HG02759 (cell line): ENCODE data around the gene NCLN.
"Not testable (repeated sequence)": the region's sequence is repeated elsewhere in the genome, so short reads cannot be mapped to it uniquely, and the experiment has no call there.

ENCODE experiments used
- ATAC-seq: cut with Tn5 transposase; IDR thresholded peaks from one replicate; pipeline ENCODE4 v1.9.1; 2021; ENCODE audit warnings: mild to moderate bottlenecking, moderate library complexity; ENCODE audit not compliant: unreplicated experiment

The NCLN gene

GRCh38 chr19:3196064-3196932, 10.6 kb downstream of the NCLN start:
- no peak for ATAC-seq

GRCh38 chr19:3196933-3197205, 11.1 kb downstream of the NCLN start:
- ATAC-seq = no peak

GRCh38 chr19:3198901-3199700, 13.4 kb downstream of the NCLN start:
- ATAC-seq = no peak

- no peak for ATAC-seq
Measured at GRCh38 chr19:3201072-3201700, 15.5 kb downstream of the NCLN start.

- no peak for ATAC-seq
Measured at GRCh38 chr19:3201911-3202310, 16.2 kb downstream of the NCLN start.

GRCh38 chr19:3202346-3202745, 16.6 kb downstream of the NCLN start:
- no peak for ATAC-seq

- ATAC-seq = not testable (repeated sequence)
Measured at GRCh38 chr19:3202895-3203294, 17.2 kb downstream of the NCLN start.

GRCh38 chr19:3203805-3204645, 18.3 kb downstream of the NCLN start:
- ATAC-seq = no peak

- no peak for ATAC-seq
Measured at GRCh38 chr19:3204646-3205275, 19.0 kb downstream of the NCLN start.

GRCh38 chr19:3206216-3206953, 20.7 kb downstream of the NCLN start:
- no peak for ATAC-seq

GRCh38 chr19:3207461-3208242, 21.9 kb downstream of the NCLN start:
- no peak for ATAC-seq

- no peak for ATAC-seq
Measured at GRCh38 chr19:3208317-3209207, 22.8 kb downstream of the NCLN start.

- no peak for ATAC-seq
Measured at GRCh38 chr19:3210347-3211017, 24.8 kb downstream of the NCLN start.

- no peak for ATAC-seq
Measured at GRCh38 chr19:3211191-3211590, 25.5 kb downstream of the NCLN start.

GRCh38 chr19:3213159-3213558, 27.4 kb downstream of the NCLN start:
- no peak for ATAC-seq

- no peak for ATAC-seq
Measured at GRCh38 chr19:3216874-3217273, 31.1 kb downstream of the NCLN start.

- ATAC-seq = no peak
Measured at GRCh38 chr19:3220576-3220975, 34.8 kb downstream of the NCLN start.
